CD4-positive, alpha-beta T cell treated with Interleukin-15 for 1 hour (primary cell): ENCODE results near the gene FOXD2.

Experiments used
- DNase-seq: peaks from one replicate; pipeline ENCODE4 v3.0.0-alpha.2; 2020

The FOXD2 gene

DNA sequence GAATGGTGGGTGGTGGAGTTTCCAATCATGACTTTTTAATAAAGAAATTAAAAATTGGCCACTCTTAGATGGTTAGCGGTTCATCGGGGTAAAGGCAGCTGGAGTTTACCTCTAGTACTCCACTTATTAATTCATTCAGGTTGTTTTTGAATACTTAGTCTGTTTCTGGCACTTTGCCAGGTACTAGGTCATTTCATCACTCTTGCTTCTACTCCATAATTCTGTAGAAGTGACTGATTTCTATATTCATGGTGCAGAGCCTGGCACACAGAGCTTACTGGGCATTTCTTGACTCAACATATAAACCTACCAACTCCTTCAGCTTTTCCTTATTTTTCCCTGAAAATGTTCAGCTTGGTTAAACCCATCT is 31.5 kb downstream of the FOXD2 start:
- no peak for DNase-seq

DNA sequence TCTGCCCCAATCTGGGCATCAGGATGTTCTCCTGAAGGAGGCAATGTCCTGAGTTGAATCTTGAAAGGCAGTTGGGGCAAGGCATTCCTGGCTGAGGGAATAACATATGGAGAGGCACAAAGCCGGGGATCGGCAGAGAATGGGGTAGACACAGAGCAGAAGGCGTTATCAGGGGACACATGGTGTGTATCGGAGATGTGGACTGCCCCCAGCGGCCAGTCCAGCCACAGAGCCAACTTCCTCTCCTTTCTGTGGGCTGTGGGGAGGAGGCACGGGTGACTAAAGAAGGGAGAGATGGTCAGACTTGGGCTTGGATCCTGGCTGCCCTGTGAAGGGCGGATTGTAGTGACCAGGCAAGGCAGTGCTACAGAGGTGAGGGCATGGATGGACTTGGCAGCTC is 32.1 kb downstream of the FOXD2 start:
- no peak for DNase-seq

DNA sequence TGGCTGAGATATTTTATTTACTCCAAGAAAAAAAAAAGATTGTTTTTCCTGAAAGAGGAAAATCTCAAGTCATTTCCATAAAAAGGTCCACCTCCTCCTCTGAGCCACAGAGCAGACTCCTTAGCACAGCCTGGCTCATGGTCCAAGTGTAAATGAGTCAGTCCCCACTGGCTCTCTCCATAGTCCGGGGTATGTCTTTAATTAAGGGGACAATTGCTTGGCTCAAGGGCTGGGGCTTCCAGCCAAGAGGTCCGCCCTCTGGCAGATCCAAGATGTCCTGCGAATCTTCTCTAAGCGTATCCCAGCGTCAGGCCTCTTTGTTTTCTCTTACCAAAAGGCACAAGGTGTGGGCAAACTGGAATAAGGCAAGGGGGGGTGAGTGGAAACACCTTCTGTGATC is 33.3 kb downstream of the FOXD2 start:
- DNase-seq, result no peak

DNA sequence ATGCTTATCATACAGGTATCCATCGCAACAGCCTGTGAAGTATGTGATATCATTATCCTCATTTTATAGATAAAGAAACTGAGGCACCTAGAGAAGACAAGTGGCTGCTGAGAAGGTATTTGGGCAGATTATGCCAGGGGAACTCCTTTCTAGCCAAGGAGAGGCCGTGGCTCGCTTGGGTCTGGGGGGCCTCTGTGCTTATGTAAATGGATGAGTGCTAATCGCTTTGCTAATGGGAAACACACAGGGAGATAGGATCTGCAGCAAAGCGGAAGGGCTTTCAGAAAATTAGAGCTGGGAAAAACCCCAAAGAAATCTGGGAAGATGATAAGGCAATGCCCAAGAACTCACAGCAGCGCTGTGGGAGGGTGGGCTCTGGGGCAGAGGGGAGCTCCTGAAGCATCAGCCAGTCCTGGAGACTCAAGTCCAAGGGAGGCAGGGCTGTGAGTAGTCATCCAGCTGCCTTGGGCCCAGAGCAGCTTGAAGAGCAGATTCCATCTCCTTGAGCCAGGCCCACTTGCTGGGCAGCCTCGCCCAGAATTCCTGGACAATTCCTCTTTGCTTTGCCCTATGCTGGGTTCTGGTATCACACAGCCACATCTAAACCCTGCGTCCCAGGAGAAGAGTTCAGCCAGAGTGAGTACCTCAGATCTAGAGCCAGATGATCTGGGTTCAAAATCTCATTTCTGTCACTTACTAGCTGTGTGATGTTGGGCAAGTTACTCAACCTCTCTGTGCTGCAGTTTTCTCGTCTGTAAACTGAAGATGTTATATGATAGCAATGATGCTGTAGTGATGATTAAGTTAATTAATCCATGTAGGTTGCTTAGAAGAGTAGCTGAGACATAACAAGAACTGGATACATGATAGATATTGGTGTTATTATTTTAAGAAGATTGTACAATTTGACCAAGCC is 36.7 kb downstream of the FOXD2 start:
- no peak for DNase-seq

DNA sequence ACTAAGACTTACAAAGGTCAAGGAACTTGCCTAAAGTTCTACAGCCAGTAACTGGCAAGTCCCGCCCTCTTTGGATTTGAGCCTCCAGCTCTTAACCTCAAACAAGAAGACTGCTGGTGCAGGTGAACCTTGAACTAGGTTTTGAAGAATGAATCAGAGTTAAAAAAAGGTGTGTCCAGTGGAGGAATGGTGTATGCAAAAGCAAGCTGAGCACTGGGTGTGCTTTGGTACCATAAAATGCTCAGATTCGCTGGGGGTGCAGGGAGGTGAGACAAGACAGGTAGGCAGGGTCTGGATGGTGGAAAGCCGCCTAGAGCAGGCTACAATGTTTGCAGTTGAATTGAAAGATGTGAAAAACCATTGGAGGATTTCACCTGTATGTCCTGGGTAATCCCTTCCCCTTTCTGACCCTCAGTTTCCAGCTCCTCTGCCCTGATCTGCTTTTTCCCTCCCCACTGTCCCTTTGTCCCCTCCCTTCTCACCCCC is 39.8 kb downstream of the FOXD2 start:
- DNase-seq, result no peak

DNA sequence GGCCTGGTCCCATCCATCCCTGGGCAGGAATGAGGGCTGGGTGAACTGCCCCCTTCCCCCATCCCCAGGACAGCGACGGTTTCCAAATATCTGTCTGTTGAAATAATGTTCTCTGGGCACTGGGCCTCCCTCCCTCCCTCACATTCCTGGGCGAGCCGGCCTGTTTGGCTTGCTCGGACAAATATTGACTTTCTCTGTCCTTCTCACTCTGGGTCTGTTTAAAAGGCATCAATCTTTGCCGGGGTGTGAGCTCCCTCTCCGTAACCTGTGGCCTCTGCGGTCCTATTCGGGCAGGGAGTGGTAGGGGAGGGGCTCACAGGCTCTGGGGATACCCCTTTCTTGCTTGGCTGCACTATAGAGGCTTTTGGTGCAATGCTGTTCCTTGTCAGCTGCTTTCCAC is 40.2 kb downstream of the FOXD2 start:
- no peak for DNase-seq

DNA sequence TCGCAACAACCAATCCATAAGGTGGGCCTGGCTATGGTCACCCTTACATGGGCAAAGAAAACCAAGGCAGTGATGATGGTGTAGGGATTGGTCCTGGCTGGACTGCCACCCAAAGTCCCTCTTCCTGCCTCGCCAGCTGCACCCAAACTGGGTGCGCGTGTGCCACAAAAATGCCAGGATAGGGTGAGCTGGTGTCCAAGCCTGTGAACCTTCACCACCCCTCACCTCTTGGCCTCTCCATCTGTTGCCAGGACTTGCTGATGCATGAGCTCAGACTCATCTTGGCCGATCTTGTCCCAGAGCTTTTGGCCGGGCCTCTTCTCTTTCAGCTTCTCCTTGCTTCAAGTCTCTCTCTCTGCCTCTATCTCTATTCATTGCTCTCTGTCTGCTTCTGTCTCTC is 41.8 kb downstream of the FOXD2 start:
- DNase-seq, result no peak

DNA sequence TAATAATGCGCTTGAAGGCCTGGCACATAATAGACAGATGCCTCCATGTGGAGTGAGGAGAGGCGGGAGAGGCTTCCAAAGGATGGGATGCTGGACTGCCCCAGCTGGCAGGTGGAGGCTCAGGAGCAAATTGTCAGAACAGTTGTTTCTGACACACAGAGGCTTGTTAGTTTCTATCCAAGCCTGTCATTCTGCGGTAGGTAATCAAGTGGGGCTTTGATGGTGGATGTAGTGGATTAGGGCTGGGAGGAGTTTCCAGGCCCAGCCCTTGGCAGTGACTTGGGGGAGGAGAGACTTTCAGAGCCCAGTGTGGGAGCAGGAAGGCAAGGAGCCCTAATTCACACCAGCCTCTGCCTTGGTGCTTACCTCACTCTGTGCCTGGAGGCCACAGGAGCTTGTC is 44.1 kb downstream of the FOXD2 start:
- DNase-seq, result no peak

DNA sequence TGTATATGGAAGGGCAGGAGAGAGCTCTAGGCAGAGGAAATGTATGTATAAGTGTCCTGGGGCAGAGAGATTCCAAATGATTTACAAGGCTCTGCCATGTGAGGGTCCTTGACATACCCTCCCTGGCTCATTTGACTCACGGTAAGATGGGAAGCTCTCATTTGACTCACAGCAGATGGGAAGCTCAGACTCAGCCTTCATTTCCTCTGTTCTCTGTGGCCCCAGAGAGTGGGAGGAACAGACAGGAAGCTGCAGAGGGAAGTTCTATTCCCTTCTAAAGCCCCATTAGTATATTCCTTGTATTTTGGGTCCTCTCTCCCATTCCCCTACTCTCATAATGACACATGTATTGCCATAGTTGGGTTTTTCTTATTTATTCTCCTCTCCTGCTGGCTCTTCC is 44.9 kb downstream of the FOXD2 start:
- DNase-seq, result no peak

DNA sequence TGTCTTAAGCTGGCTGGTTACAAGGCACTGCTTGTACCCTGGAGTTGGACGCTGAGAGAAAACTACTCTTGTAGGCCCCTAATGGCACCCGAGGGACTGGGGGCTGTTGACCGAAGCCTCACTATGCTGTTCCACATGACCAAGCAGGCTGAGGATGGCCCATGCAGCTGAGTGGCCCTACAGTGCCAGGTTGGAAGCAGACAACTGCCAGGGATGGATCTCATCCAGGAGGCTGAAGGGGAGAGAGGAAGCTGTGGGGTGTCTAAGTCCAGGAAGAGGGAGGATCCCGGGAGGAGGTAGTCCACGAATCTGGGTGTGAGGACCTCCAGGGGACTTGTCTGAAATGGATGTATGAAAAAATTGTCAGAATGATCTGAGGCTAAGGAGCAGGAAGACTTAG is 45.8 kb downstream of the FOXD2 start:
- DNase-seq, result no peak

DNA sequence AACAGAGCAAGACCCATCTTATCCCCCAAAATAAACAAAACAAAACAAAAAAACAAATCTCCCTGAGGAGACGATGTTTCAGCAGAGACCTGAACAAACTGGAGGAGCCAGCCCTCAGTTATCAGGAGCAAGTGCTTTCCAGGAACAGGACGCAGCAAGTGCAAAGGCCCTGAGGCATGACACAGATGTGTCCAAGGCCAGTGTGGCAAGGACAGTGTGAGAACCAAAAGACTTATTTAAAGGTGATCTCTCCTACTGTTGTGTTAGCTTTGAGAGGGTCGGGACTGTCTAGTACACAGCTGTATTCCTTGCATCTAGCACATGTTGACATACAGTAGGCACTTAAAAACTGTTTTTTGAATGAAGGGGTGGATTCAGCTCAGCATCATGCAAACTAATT is 48.0 kb downstream of the FOXD2 start:
- DNase-seq, result no peak

DNA sequence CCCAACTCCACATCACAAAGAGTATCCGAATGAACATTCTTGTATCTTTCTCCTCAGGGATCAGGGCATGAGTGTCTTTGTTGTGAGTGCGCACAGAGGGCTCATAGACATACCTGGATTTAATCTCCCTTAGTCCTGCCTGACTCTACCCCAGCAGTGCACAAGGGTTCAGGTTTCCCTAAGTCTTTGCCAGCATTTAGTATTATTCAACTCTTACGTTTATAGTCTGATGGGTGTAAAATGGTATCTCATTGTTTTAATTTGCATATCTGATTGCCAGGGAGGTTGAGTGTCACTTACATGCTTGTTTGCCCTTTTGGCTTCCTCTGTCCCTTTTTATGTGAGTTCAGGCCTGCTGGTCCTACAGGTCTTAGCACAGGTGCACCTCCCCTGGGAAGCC is 49.5 kb downstream of the FOXD2 start:
- DNase-seq, result no peak

DNA sequence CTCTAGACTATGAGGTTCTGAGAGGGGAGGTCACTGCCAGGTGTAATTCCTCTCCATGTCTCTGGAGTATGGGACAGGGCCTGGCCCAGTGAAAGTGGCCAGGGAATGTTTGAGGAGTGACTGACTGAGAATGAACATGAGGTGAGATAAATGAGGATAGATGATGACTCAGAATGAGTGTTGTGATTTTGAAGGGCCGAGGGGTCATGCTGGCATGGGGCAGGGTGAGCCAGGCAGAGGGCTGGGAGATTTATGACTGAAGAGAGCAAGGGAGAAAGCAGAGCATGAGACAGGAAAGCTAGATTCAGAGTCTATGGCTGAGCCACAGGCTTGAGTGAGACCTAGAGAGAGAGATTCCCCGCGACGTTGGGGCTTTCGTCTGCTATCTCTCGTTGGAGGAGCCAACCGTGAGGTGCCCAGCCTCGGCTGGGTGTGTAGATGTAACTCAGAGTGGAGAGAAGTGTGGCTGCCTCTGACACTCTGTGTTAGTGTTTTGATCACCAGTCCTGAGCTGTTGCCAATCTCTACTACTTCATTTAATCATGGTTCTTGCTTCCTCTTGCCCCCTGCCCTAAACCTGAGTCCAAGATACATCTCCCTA is 50.1 kb downstream of the FOXD2 start:
- no peak for DNase-seq
